Muscle layer of duodenum (tissue), 2 donors: ENCODE results near the gene DIO1.
A peak's percentile ranks its signal among the peaks of the same experiment; 100 is the strongest.
"Not testable (repeated sequence)": the region's sequence is repeated elsewhere in the genome, so short reads cannot be mapped to it uniquely, and the experiment has no call there.

ENCODE experiments used
- H3K27ac ChIP-seq: one replicate; pipeline ENCODE4 v1.7.0; 2013; ENCODE audit warnings: mild to moderate bottlenecking, low read length
- H3K27me3 ChIP-seq: one replicate; pipeline ENCODE4 v1.7.0; 2013; ENCODE audit warnings: low read depth, mild to moderate bottlenecking, control low read depth, low read length
- H3K36me3 ChIP-seq, 2 donors: one replicate each; pipeline ENCODE4 v1.7.0; 2013; ENCODE audit warnings: low read length in 2 of 2, control low read depth in 1 of 2, mild to moderate bottlenecking in 1 of 2; ENCODE audit not compliant: insufficient read depth in 2 of 2, control insufficient read depth in 1 of 2
- H3K4me1 ChIP-seq, 2 donors: one replicate each; pipeline ENCODE4 v1.7.0; 2013; ENCODE audit warnings: low read length in 2 of 2, mild to moderate bottlenecking in 2 of 2, control low read depth in 1 of 2, moderate library complexity in 1 of 2; ENCODE audit not compliant: insufficient read depth in 2 of 2, control insufficient read depth in 1 of 2
- H3K4me3 ChIP-seq, 2 donors: one replicate each; pipeline ENCODE4 v1.7.0; 2013; ENCODE audit warnings: low read length in 2 of 2, low read depth in 1 of 2, mild to moderate bottlenecking in 1 of 2
- H3K9me3 ChIP-seq, 2 donors: one replicate each; pipeline ENCODE4 v1.7.0; 2013; ENCODE audit warnings: low read length in 2 of 2, control low read depth in 1 of 2, mild to moderate bottlenecking in 1 of 2; ENCODE audit not compliant: control insufficient read depth in 1 of 2
- donor health status: healthy.

The DIO1 gene

GRCh38 chr1:53878492-53879105 lies 15.4 kb upstream of the DIO1 start:
- no peaks in the 10 kb centered on the region for H3K27me3 ChIP-seq
- H3K36me3 ChIP-seq = peaks cover 26 to 44% of the 10 kb centered on the region in 2 donors
- H3K27ac ChIP-seq = no peak overlapping the region
- no peak overlapping the region for H3K4me3 ChIP-seq
- H3K9me3 ChIP-seq = no peaks in the 10 kb centered on the region
- no peaks in the 10 kb centered on the region for H3K4me1 ChIP-seq

GRCh38 chr1:53881853-53882252 lies 12.1 kb upstream of the DIO1 start:
- not testable (repeated sequence) for H3K27me3 ChIP-seq, H3K9me3 ChIP-seq, H3K4me1 ChIP-seq, H3K27ac ChIP-seq, H3K4me3 ChIP-seq
- H3K36me3 ChIP-seq = peaks cover 35 to 38% of the 10 kb centered on the region in 2 donors

DNA sequence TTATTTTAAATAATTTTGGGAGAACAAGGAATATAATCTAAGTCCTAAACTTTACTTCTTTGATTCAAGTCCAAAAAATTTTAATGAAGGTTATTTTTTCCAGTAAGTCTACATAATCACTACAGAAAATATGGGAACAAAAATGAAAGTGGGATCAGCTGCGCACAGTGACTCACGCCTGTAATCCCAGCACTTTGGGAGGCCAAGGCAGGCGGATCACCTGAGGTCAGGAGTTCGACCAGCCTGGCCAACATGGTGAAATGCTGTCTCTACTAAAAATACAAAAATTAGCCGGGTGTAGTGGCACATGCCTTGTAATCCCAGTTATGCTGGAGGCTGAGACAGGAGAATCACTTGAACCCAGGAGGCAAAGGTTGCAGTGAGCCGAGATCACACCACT lies 10.4 kb upstream of the DIO1 start:
- not testable (repeated sequence) for H3K27me3 ChIP-seq, H3K9me3 ChIP-seq, H3K27ac ChIP-seq, H3K4me3 ChIP-seq, H3K4me1 ChIP-seq
- H3K36me3 ChIP-seq = peaks cover 23 to 27% of the 10 kb centered on the region in 2 donors

GRCh38 chr1:53888681-53889080 lies 5.3 kb upstream of the DIO1 start:
- Histone ChIP-seq H3K4me1 (peaks cover 4 to 5% of the 10 kb centered on the region in 2 donors), H3K9me3 (no peaks in the 10 kb centered on the region), H3K27ac (peak overlapping the region; percentile 73), H3K36me3 (peaks cover 12 to 13% of the 10 kb centered on the region in 2 donors), H3K4me3 (peak overlapping the region; percentile 87 to 96), H3K27me3 (no peaks in the 10 kb centered on the region)

DNA sequence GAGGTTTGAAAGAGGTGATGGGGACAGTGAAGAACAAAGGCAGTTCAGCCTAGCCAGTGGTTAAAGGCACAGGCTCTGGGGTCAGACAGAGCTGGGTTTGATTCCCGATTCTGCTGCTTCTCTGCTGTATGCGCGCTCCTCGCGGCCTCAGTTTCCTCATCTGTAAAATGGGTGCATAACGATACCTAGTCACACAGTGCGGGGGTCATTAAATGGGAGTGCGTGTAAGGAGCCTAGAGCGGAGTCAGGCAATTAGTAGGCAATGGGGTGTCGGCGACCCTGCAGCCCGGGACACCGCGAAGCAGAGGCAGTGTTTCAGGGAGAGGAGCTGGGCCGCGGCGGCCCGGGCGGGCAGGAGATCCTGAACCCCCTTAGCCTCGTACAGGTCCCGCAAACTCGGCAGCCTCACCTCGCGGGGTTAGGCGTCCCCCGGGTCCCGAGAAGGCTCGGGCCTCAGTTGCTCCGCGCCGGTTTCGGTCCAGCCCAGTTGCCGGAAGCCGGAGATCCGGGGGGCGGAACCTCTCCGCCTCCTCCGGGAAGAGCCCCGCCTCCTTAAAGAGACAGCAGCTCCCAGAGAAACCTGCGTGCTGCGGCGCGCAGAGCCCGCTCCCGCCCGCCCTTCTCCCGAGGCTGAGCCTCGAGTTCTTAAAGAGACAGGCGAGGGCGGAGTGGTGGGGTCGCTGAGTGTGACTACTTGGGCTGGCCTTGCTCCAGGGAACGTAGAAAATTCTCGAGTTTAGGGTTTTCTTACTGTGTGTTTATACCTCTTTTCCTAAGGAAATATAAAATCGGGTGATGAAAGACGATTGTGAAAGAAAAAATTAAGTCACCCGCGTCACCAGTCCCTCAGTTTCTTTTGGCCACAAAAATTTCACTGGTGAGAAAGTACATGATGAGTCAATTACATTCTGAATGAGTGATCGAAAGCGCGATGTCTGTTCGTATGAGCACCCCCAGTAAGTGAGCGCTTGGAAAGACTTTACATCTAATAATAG lies 4.4 kb upstream of the DIO1 start, which contains the start of gene YIPF1:
TSS of gene YIPF1 (minus strand) at position 494 of the 995 bp plus-strand sequence. CDS start 860 bp downstream, outside the sequence.
- Histone ChIP-seq H3K36me3 (peaks cover 9 to 12% of the 10 kb centered on the region in 2 donors), H3K4me1 (peaks cover 4 to 5% of the 10 kb centered on the region in 2 donors), H3K27ac (peak within 1 kb of the TSS; percentile 73), H3K9me3 (no peaks in the 10 kb centered on the region), H3K4me3 (peak within 1 kb of the TSS; percentile 87 to 96), H3K27me3 (no peaks in the 10 kb centered on the region)

GRCh38 chr1:53890522-53890941 lies 3.5 kb upstream of the DIO1 start:
- peak overlapping the region; percentile 73 for H3K27ac ChIP-seq
- H3K4me3 ChIP-seq = peak overlapping the region; percentile 87 to 96
- H3K4me1 ChIP-seq = peaks cover 4 to 5% of the 10 kb centered on the region in 2 donors
- H3K27me3 ChIP-seq = no peaks in the 10 kb centered on the region
- peaks cover 5 to 12% of the 10 kb centered on the region in 2 donors for H3K36me3 ChIP-seq
- H3K9me3 ChIP-seq = no peaks in the 10 kb centered on the region

- H3K4me1 ChIP-seq = peaks cover 4 to 5% of the 10 kb centered on the region in 2 donors
- no peak overlapping the region for H3K4me3 ChIP-seq
- peaks cover 5 to 9% of the 10 kb centered on the region in 2 donors for H3K36me3 ChIP-seq
- H3K27ac ChIP-seq = no peak overlapping the region
- H3K27me3 ChIP-seq = no peaks in the 10 kb centered on the region
- no peaks in the 10 kb centered on the region for H3K9me3 ChIP-seq
Observed at GRCh38 chr1:53891018-53891417, 3.0 kb upstream of the DIO1 start.

DNA sequence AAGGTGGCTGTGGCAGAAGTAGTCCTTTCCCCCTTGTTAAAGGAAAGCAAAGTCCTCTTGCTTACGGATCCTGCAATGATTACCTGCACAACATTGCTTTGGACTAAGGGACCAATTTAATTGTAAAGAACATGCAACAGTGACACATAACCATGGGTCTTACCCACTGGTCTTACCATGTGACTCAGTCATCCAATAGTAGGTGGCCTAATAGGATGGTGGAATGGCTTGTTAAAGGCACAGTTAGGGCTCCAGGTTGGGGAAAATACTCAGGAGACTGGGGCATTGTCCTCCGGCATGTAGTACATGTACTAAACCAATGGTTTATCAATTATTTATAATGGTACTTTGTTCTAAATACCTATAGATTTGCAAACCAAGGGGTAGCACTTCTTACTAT lies 2.3 kb upstream of the DIO1 start:
- Histone ChIP-seq H3K9me3 (no peaks in the 10 kb centered on the region), H3K4me3 (no peak overlapping the region), H3K4me1 (peaks cover 4 to 11% of the 10 kb centered on the region in 2 donors), H3K27me3 (no peaks in the 10 kb centered on the region), H3K27ac (no peak overlapping the region), H3K36me3 (peaks cover 2 to 7% of the 10 kb centered on the region in 2 donors)

DNA sequence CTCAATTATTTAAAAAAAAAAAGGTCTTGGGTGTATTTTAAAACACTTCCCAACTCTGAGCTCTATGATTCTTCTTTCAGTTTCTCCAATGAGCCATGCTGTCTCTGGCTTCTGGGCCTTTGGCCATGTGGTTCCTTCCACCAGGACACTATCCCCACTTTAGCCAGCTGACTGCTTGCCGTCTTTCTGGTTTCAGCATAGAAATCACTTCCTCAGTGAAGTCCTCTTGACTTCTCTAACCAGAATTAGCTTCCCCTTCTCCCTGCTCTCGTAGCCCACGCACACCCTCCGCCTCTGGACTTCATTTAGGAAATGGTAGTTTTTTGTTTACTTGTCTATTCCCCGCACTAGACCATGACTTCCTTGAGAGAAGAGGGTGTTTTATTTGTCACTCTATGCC lies 1.1 kb upstream of the DIO1 start:
- Histone ChIP-seq H3K4me3 (no peak overlapping the region), H3K4me1 (peaks cover 4 to 14% of the 10 kb centered on the region in 2 donors), H3K27ac (no peak overlapping the region), H3K36me3 (no peaks in the 10 kb centered on the region), H3K27me3 (no peaks in the 10 kb centered on the region), H3K9me3 (no peaks in the 10 kb centered on the region)

GRCh38 chr1:53894644-53895043 lies 657 bp downstream of the DIO1 start:
- no peaks in the 10 kb centered on the region for H3K36me3 ChIP-seq
- no peak overlapping the region for H3K4me3 ChIP-seq
- H3K27me3 ChIP-seq = no peaks in the 10 kb centered on the region
- peaks cover 7 to 27% of the 10 kb centered on the region in 2 donors for H3K4me1 ChIP-seq
- H3K27ac ChIP-seq = no peak overlapping the region
- no peaks in the 10 kb centered on the region for H3K9me3 ChIP-seq

- Histone ChIP-seq H3K4me3 (no peak overlapping the region), H3K36me3 (no peaks in the 10 kb centered on the region), H3K4me1 (peaks cover 7 to 25% of the 10 kb centered on the region in 2 donors), H3K9me3 (no peaks in the 10 kb centered on the region), H3K27me3 (no peaks in the 10 kb centered on the region), H3K27ac (no peak overlapping the region)
Observed at GRCh38 chr1:53895421-53895820, 1.4 kb downstream of the DIO1 start.
